ENCODE results near the gene PTPRH.
"Not testable (repeated sequence)": the region's sequence is repeated elsewhere in the genome, so short reads cannot be mapped to it uniquely, and the experiment has no call there.

Gene PTPRH

GRCh38 chr19:55160128-55160985 is 48.9 kb downstream of the PTPRH start:
- peak; percentile 83 to 89 for DNase-seq (ENCODE audit: low read depth in 2 of 2)

DNA sequence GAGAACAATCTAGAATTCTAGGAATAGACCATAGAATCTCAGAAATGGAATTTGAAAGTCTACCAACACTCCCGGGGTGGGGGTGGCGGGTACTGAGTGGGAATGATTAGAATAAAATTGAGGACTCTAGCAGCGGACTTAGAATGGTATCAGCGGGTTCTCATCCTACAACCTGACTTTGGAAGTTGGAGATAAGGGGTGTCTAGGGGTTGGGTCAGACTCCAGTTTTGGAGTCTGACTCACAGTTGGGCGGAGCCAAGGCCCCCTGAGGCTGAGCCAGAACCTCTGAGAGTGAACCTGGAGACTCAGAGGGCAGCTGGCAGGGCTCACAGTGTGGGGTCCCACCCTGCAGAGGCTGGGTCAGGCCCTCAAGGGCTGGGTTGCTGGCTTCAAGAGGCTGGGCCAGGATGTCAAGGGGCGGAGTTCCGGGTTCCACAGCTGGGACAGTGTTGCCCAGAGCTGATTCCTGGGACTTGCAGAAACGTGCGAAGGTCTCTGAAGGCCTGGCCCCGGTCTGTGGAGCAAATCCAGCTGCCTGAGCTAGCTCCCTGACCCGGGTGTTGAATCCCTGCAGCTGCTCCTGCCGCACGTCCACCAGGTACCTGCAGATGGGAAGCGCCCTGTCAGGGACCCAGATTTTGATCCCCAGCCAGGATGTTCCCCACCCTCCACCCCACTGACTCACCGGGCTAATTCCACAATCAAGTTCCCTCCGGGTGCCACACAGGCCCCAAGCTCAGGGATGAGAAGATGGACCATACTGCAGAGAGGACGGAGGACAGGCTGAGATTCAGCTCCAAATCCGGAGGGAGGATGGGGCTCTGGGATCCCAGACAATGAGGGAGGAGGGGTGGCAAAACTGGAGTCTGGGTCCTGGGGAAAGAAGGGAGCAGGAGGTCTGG is 50.2 kb downstream of the PTPRH start:
- DNase-seq (ENCODE audit: low read depth in 2 of 2), result no peak

- no peak for DNase-seq (ENCODE audit: low read depth in 2 of 2)
These were observed 50.9 kb downstream of the PTPRH start for GRCh38 chr19:55158423-55158822.

DNA sequence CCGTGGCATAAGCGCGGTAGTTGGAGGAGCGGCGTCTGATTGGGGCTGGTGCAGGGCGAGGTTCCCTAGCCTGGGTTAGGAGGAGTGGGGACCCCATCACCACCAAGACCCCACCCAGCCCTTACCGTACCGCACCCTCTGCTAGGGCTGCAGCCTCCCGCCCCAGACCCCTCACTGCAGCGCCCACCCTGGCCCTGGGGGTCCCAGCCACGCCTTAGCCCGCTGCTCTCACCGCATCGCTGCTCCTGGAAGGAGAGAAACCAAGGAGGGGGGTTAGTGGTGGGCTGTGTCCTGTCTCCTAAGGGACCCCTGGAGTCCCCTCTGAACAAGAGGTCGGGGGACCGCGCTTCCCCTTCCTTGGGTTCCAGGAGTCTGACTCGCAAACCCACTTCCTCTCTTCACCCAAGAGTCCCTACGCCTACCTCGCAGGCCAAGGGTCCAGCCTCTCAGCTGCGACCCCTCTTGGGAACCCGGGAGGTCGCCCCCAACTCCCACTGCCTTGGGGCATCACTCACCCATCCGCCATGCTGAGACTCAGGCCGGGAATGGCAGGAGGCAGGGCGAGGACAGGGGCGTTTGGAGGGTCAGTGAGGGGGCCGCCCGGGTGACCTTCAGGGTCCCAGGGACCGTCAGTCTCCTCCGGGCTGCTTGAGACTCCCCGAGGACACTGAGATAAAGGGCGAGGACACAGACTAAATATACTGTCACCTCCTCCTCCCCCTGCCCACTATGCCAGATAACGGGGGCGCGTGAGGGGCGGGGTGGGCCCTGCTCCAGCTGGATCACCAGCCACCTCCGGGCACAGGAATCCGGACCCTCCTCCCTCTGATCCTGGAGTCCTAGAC is 52.0 kb downstream of the PTPRH start, which contains the start of gene TNNI3:
Gene TNNI3, minus strand, starts transcription at position 669 of the 845 bp plus-strand sequence. Its CDS starts 143 bp downstream, at position 526.
- DNase-seq (ENCODE audit: low read depth in 2 of 2), result no peak

DNA sequence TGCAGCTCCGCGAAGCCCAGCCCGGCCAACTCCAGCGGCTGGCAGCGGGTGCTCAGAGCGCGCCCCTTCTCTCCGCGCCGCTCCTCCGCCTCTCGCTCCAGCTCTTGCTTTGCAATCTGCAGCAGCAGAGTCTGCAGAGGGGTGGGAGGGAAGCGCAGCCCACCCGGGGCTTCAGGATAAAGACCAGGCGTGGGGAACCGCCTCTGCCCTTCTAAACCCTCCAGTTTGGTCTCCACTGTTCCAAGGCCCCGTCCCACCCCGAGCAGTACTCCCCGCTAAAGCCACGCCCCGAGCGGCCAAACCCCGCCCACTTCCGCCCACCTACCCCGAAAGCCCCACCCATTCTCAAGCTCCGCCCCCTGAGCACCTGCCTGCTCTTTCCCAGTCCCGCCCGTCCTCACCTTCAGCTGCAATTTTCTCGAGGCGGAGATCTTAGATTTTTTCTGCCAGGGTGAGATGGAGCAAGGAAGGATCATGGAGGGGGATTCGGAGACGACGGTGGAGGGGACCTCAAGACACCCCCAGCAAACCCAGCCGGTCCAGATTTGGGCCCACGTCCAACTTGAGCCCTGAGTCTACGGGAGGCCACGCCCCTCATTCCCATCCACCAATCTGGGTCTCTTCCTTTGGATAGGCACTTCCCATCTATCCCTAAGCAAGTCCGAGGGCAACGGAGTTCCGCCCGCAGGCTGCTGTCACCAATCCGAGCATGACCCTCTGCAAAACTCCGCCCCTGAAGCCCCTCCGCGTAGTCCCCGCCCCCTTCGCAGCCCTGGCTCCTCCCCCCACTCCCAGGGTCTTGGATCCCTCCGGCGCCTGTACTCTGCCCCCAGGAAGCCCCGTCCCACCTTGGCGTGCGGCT is 52.9 kb downstream of the PTPRH start:
- no peak for DNase-seq (ENCODE audit: low read depth in 2 of 2)

- DNase-seq (ENCODE audit: low read depth in 2 of 2), result not testable (repeated sequence)
These were observed 53.5 kb downstream of the PTPRH start for GRCh38 chr19:55155784-55156183.

DNA sequence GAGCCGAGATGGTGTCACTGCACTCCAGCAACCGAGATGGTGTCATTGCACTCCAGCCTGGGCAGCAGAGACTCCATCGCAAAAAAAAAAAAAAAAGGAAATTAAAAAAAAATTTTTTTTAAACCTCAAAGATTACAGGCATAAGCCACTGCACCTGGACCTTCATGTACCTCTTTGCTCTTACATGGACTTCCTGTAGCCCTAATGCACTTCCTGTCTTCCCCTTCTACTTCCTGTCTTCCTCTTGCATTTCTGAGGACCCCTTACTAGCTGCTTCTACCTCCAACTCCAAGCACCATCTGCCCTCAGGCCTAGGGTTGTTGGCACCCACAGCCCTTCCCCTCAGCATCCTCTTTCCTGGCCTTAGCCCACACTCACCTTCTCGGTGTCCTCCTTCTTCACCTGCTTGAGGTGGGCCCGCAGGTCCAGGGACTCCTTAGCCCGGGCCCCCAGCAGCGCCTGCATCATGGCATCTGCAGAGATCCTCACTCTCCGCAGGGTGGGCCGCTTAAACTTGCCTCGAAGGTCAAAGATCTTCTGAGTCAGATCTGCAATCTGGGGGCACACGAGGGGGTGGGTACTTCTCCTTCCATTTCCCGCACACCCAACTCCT is 55.5 kb downstream of the PTPRH start:
- no peak for DNase-seq (ENCODE audit: low read depth in 2 of 2)

GRCh38 chr19:55152017-55152416 is 57.3 kb downstream of the PTPRH start:
- no peak for DNase-seq (ENCODE audit: low read depth in 2 of 2)

- DNase-seq (ENCODE audit: low read depth in 2 of 2), result no peak
These were observed 60.0 kb downstream of the PTPRH start, which contains the start of gene TNNT1 for GRCh38 chr19:55149078-55150003. Gene TNNT1, minus strand, starts transcription at chr19:55149206. Its CDS starts 2,049 bp downstream, at chr19:55147157.

GRCh38 chr19:55147545-55148251 is 61.6 kb downstream of the PTPRH start:
- DNase-seq (ENCODE audit: low read depth in 2 of 2), result no peak

GRCh38 chr19:55146705-55147273 is 62.5 kb downstream of the PTPRH start:
- DNase-seq (ENCODE audit: low read depth in 2 of 2), result no peak

GRCh38 chr19:55146078-55146704 is 63.1 kb downstream of the PTPRH start:
- no peak for DNase-seq (ENCODE audit: low read depth in 2 of 2)

- DNase-seq (ENCODE audit: low read depth in 2 of 2), result no peak
These were observed 64.1 kb downstream of the PTPRH start for GRCh38 chr19:55145232-55145631.

DNA sequence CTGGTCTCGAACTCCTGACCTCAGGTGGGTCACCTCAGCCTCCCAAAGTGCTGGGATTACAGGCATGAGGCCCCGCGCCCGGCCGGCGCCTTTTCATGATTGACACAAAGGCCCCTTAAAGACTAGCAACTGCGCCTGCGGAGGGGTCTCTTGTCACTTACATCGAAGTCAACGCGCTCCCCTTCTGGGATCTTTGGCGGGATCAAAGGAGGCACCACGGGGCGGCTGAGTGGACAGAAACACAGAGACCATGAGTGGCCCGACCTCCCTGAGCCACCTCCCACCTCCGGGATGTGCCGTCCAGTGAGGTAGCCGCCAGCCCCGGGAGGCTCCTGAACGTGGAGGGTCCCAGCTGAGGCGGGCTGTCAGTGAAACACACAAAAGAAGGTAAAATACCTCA is 67.6 kb downstream of the PTPRH start:
- no peak for DNase-seq (ENCODE audit: low read depth in 2 of 2)

DNA sequence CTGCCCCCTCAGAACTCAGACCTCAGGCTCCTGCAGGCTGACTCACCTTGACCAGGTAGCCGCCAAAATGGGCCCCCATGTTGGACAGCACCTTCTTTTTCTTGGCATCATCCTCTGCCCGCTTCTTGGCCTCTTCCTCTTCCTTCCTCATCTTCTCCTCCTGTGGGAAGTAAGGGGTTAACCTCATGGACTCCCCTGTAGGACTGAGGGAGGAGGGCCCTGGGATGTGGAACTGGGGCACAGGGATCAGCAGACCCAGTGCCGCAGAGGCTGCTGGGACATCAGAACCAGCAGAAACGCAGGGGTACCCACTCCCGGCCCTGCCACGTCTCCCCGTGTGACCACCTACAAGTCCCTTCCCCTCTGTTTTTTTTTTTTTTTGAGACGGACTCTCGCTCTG is 71.4 kb downstream of the PTPRH start:
- DNase-seq (ENCODE audit: low read depth in 2 of 2), result no peak

GRCh38 chr19:55136399-55137102 is 72.8 kb downstream of the PTPRH start:
- DNase-seq (ENCODE audit: low read depth in 2 of 2), result no peak

DNA sequence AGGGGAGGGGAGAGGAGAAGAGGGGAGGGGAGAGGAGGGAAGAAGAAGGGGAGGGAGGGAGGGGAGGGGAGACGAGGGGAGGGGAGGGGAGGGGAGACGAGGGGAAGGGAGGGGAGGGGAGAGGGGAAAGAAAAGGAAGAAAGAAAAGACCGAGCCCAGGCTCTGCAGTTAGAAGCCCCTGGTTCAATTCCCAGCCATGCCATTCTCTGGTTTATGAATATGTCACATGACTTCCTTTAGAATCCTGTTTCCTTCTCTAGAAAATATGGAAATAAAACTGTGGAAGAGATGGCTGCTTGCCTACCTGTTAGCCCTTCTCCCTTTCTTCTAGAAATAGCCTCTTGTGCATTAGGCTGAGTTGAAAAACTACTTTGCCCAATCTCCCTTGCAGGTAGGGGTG is 74.6 kb downstream of the PTPRH start:
- DNase-seq (ENCODE audit: low read depth in 2 of 2), result no peak
